Prostate gland (tissue), 2 donors: Measurements from ENCODE around the gene PMVK.

Experiments used
- POLR2A ChIP-seq: fragments of 450-650 bp; IDR thresholded peaks from one replicate; pipeline ENCODE4 v1.6.1; 2016; ENCODE audit warnings: antibody characterized with exemption, mild to moderate bottlenecking
- TF ChIP-seq, protein P1 (sequence below), 4 experiments: fragments of 200-600 bp in 2 of 4; fragments of 450-650 bp in 2 of 4; sonication (generic) in 2 of 4; IDR thresholded peaks; 1 replicate in 3 of 4; 2 replicates in 1 of 4; pipeline ENCODE4 v1.5.1; 2016 to 2019; ENCODE audit warnings: antibody characterized with exemption in 4 of 4, mild to moderate bottlenecking in 2 of 4, moderate library complexity in 2 of 4

DNA sequence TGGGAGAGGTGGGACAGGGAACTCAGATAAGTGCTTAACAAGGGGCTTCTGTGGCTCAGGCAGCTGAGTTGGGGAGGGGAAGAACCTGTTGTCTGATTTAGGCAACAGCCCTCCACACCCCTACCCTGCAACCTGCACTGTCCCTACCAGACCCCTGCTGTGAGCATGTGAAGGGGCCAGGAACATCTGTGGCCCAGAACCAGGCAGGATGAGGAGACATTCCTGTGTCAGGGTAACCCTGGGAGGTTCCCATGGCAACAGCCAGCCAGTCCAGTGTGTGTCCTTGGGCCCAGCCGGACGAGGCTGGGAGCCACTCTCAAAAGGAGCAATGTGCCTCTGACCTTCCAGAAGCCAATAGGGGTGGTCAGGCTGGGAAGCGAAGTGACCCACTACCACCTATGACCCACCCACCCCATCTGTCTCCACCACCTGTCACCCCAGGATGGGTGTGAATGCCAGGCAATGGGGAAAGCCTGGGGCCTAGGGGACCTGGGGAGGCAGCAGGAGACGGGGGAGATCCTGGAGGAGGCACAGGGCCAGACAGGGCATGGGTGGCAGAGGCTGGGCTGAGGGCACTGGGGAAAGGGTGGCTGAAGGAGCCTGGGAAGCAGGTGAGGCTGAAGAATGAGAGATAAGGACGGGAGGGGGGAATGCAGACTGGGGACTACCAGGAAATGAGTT is 5.0 kb upstream of the PMVK start:
- TF ChIP-seq POLR2A: no peak
- TF ChIP-seq, protein P1, sequence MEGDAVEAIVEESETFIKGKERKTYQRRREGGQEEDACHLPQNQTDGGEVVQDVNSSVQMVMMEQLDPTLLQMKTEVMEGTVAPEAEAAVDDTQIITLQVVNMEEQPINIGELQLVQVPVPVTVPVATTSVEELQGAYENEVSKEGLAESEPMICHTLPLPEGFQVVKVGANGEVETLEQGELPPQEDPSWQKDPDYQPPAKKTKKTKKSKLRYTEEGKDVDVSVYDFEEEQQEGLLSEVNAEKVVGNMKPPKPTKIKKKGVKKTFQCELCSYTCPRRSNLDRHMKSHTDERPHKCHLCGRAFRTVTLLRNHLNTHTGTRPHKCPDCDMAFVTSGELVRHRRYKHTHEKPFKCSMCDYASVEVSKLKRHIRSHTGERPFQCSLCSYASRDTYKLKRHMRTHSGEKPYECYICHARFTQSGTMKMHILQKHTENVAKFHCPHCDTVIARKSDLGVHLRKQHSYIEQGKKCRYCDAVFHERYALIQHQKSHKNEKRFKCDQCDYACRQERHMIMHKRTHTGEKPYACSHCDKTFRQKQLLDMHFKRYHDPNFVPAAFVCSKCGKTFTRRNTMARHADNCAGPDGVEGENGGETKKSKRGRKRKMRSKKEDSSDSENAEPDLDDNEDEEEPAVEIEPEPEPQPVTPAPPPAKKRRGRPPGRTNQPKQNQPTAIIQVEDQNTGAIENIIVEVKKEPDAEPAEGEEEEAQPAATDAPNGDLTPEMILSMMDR (IDR thresholded peaks at IDR 0.05): no peak
